Osteoblast (primary cell): ENCODE data around the gene DOK4. TPM values are rescaled to one million over a fixed set of nuclear protein-coding genes. Genes with fewer than 3 reads are reported as not detected.

Experiments used
- DNase-seq: peaks from one replicate; pipeline ENCODE4 v3.0.0; 2011; ENCODE audit warnings: low spot score, mixed read lengths; ENCODE audit not compliant: insufficient read length; ENCODE audit errors: missing footprints
- H2AFZ ChIP-seq: 2 replicates; pipeline ENCODE4 v1.6.0; 2011; ENCODE audit warnings: mild to moderate bottlenecking, low read length
- H3K27ac ChIP-seq: 2 replicates; pipeline ENCODE4 v1.5.1; 2011; ENCODE audit warnings: mild to moderate bottlenecking, low read depth, low read length, moderate library complexity
- H3K27me3 ChIP-seq: 2 replicates; pipeline ENCODE4 v1.6.0; 2012; ENCODE audit warnings: mild to moderate bottlenecking, control low read depth, inconsistent platforms, low read length, moderate library complexity; ENCODE audit not compliant: insufficient read depth
- H3K36me3 ChIP-seq: 2 replicates; pipeline ENCODE4 v1.5.1; 2011; ENCODE audit warnings: mild to moderate bottlenecking, low read length, control low read depth, moderate library complexity; ENCODE audit not compliant: insufficient read depth
- H3K4me1 ChIP-seq: 2 replicates; pipeline ENCODE4 v1.5.1; 2011; ENCODE audit warnings: mild to moderate bottlenecking, low read length, control low read depth, moderate library complexity; ENCODE audit not compliant: insufficient read depth
- H3K4me2 ChIP-seq: 2 replicates; pipeline ENCODE4 v1.6.0; 2011; ENCODE audit warnings: mild to moderate bottlenecking, low read length; ENCODE audit not compliant: insufficient read depth
- H3K4me3 ChIP-seq: fragments of 200-600 bp; sonication (generic); 3 replicates; pipeline ENCODE4 v1.5.1; 2012; ENCODE audit warnings: mild to moderate bottlenecking, low read length, inconsistent platforms; ENCODE audit not compliant: insufficient read depth
- H3K79me2 ChIP-seq: 2 replicates; pipeline ENCODE4 v1.6.0; 2012; ENCODE audit warnings: mild to moderate bottlenecking, low read length, control low read depth, inconsistent platforms; ENCODE audit not compliant: insufficient read depth
- H3K9me3 ChIP-seq: 2 replicates; pipeline ENCODE4 v1.5.1; 2011; ENCODE audit warnings: low read depth, low read length, control low read depth
- H4K20me1 ChIP-seq: 2 replicates; pipeline ENCODE4 v1.6.0; 2012; ENCODE audit warnings: mild to moderate bottlenecking, low read length, control low read depth; ENCODE audit not compliant: insufficient read depth
- total RNA-seq: library from RNA; depleted of rRNA; stranded (reverse); fragments of >200 nt; gene quantifications from 2 replicates; pipeline ENCODE4 v1.2.3, GENCODE V29; 2012
- TF ChIP-seq, protein P1 (sequence below): IDR thresholded peaks from 2 replicates; pipeline ENCODE4 v1.5.1; 2011; ENCODE audit warnings: mild to moderate bottlenecking, low read depth, low read length, moderate library complexity; ENCODE audit errors: extremely low read depth

DOK4 gene
- total RNA-seq, 1 donor = 29.0 TPM

- Histone ChIP-seq H3K4me2 (no peak overlapping the region), H4K20me1 (no peaks in the 10 kb centered on the region), H2AFZ (no peak overlapping the region), H3K4me3 (no peak overlapping the region), H3K9me3 (no peaks in the 10 kb centered on the region), H3K27ac (no peak overlapping the region), H3K36me3 (peaks cover 72% of the 10 kb centered on the region), H3K27me3 (no peaks in the 10 kb centered on the region), H3K79me2 (no peaks in the 10 kb centered on the region), H3K4me1 (no peaks in the 10 kb centered on the region)
- no peak for DNase-seq
- TF ChIP-seq, protein P1, sequence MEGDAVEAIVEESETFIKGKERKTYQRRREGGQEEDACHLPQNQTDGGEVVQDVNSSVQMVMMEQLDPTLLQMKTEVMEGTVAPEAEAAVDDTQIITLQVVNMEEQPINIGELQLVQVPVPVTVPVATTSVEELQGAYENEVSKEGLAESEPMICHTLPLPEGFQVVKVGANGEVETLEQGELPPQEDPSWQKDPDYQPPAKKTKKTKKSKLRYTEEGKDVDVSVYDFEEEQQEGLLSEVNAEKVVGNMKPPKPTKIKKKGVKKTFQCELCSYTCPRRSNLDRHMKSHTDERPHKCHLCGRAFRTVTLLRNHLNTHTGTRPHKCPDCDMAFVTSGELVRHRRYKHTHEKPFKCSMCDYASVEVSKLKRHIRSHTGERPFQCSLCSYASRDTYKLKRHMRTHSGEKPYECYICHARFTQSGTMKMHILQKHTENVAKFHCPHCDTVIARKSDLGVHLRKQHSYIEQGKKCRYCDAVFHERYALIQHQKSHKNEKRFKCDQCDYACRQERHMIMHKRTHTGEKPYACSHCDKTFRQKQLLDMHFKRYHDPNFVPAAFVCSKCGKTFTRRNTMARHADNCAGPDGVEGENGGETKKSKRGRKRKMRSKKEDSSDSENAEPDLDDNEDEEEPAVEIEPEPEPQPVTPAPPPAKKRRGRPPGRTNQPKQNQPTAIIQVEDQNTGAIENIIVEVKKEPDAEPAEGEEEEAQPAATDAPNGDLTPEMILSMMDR = no peak
These were observed 55.3 kb downstream of the DOK4 start for GRCh38 chr16:57430955-57431354.

GRCh38 chr16:57427824-57428223, 58.5 kb downstream of the DOK4 start:
- Histone ChIP-seq H3K27me3 (no peaks in the 10 kb centered on the region), H4K20me1 (no peaks in the 10 kb centered on the region), H3K79me2 (no peaks in the 10 kb centered on the region), H3K36me3 (peaks cover 44% of the 10 kb centered on the region), H2AFZ (no peak overlapping the region), H3K4me2 (no peak overlapping the region), H3K4me3 (no peak overlapping the region), H3K4me1 (no peaks in the 10 kb centered on the region), H3K9me3 (no peaks in the 10 kb centered on the region), H3K27ac (no peak overlapping the region)
- no peak for DNase-seq
- TF ChIP-seq, protein P1 = no peak

- Histone ChIP-seq H3K36me3 (peaks cover 38% of the 10 kb centered on the region), H4K20me1 (no peaks in the 10 kb centered on the region), H3K9me3 (no peaks in the 10 kb centered on the region), H2AFZ (no peak overlapping the region), H3K27ac (no peak overlapping the region), H3K79me2 (no peaks in the 10 kb centered on the region), H3K4me1 (peaks cover under 1% of the 10 kb centered on the region), H3K27me3 (no peaks in the 10 kb centered on the region), H3K4me2 (no peak overlapping the region), H3K4me3 (no peak overlapping the region)
- TF ChIP-seq, protein P1 = no peak
- no peak for DNase-seq
These were observed 59.0 kb downstream of the DOK4 start for GRCh38 chr16:57427307-57427706.

GRCh38 chr16:57426356-57426755, 59.9 kb downstream of the DOK4 start:
- H4K20me1 ChIP-seq = no peaks in the 10 kb centered on the region
- H3K4me3 ChIP-seq = no peak overlapping the region
- H3K9me3 ChIP-seq = no peaks in the 10 kb centered on the region
- no peaks in the 10 kb centered on the region for H3K79me2 ChIP-seq
- H3K4me1 ChIP-seq = peaks cover 3% of the 10 kb centered on the region
- H3K4me2 ChIP-seq = no peak overlapping the region
- H3K27me3 ChIP-seq = no peaks in the 10 kb centered on the region
- TF ChIP-seq, protein P1 = no peak
- no peak overlapping the region for H2AFZ ChIP-seq
- peaks cover 29% of the 10 kb centered on the region for H3K36me3 ChIP-seq
- no peak overlapping the region for H3K27ac ChIP-seq
- DNase-seq = no peak
